ENCODE results near the gene CXADR.

DNA sequence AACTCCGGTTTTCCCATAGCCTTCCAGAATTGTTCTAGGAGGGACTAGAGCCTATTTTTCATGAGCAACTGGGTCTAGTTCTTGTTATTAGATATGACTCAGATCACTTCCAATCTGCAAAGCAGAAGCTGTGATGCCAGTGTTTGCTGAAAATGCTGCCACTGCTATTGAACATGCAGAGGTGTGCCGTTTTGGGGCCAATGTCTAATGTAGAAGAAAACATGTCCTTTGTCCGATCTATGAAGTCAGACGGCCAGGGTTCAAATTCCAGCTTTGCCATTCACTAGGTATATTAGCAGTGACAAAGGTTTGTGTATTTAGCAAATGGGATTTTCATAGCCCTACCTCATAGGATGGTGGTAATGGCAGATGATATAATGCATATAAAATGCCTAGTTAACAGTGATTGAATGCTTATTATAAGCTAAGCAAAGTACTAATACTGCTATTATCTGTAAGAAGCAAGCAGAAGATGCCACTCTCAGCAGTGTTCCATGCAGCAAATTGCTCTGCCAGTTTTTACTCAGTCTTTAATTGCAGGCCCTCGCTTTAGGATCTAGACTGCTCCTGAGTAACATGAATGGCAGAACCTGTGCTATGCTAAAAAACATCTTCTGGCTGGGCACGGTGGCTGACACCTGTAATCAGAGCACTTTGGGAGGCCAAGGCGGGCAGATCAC is 40.1 kb upstream of the CXADR start:
- TF ChIP-seq, protein P1, sequence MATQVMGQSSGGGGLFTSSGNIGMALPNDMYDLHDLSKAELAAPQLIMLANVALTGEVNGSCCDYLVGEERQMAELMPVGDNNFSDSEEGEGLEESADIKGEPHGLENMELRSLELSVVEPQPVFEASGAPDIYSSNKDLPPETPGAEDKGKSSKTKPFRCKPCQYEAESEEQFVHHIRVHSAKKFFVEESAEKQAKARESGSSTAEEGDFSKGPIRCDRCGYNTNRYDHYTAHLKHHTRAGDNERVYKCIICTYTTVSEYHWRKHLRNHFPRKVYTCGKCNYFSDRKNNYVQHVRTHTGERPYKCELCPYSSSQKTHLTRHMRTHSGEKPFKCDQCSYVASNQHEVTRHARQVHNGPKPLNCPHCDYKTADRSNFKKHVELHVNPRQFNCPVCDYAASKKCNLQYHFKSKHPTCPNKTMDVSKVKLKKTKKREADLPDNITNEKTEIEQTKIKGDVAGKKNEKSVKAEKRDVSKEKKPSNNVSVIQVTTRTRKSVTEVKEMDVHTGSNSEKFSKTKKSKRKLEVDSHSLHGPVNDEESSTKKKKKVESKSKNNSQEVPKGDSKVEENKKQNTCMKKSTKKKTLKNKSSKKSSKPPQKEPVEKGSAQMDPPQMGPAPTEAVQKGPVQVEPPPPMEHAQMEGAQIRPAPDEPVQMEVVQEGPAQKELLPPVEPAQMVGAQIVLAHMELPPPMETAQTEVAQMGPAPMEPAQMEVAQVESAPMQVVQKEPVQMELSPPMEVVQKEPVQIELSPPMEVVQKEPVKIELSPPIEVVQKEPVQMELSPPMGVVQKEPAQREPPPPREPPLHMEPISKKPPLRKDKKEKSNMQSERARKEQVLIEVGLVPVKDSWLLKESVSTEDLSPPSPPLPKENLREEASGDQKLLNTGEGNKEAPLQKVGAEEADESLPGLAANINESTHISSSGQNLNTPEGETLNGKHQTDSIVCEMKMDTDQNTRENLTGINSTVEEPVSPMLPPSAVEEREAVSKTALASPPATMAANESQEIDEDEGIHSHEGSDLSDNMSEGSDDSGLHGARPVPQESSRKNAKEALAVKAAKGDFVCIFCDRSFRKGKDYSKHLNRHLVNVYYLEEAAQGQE (IDR thresholded peaks at IDR 0.05; ENCODE audit: insufficient read depth in 1 of 2, low read depth in 2 of 2, low read length in 2 of 2) = no peak
- TF ChIP-seq SIN3A (IDR thresholded peaks at IDR 0.05; ENCODE audit: borderline replicate concordance, insufficient read depth, low read length) (no peak), POLR2AphosphoS5 (IDR thresholded peaks at IDR 0.05; ENCODE audit: low read depth, low read length) (no peak), TAF1 (IDR thresholded peaks at IDR 0.05; ENCODE audit: borderline replicate concordance, insufficient read depth, low read length) (no peak), FOXP2 (optimal IDR thresholded peaks at IDR 0.05; ENCODE audit: borderline replicate concordance, extremely low read depth, extremely low read length, insufficient read depth) (no peak)
